Uterus (tissue), 4 donors: Measurements from ENCODE around the gene TCF3. TPM values are rescaled to one million over a fixed set of nuclear protein-coding genes. Genes with fewer than 3 reads are reported as not detected.

Experiments used
- DNase-seq, 2 donors: peaks; one replicate each; pipeline ENCODE4 v3.0.0-alpha.2; 2019 to 2020
- H3K27ac ChIP-seq, 2 donors: fragments of 200-600 bp; sonication (generic); 1 replicate in 1 of 2; 2 replicates in 1 of 2; pipeline ENCODE4 v1.5.1; 2016 to 2018
- H3K27me3 ChIP-seq, 2 donors: fragments of 200-600 bp; sonication (generic); one replicate each; pipeline ENCODE4 v1.5.1; 2018 to 2019; ENCODE audit warnings: control low read depth in 1 of 2
- H3K36me3 ChIP-seq, 2 donors: fragments of 200-600 bp; sonication (generic); one replicate each; pipeline ENCODE4 v1.5.1; 2019; ENCODE audit warnings: control low read depth in 1 of 2
- H3K4me1 ChIP-seq, 2 donors: fragments of 200-600 bp; sonication (generic); one replicate each; pipeline ENCODE4 v1.5.1; 2018 to 2019; ENCODE audit warnings: control low read depth in 1 of 2
- H3K4me3 ChIP-seq, 2 donors: fragments of 200-600 bp; sonication (generic); 1 replicate in 1 of 2; 2 replicates in 1 of 2; pipeline ENCODE4 v1.5.1; 2018 to 2019; ENCODE audit warnings: mild to moderate bottlenecking in 1 of 2
- H3K9me3 ChIP-seq, 2 donors: fragments of 200-600 bp; sonication (generic); one replicate each; pipeline ENCODE4 v1.5.1; 2019; ENCODE audit warnings: control low read depth in 1 of 2
- POLR2A ChIP-seq, 2 donors: fragments of 450-650 bp; IDR thresholded peaks; one replicate each; pipeline ENCODE4 v1.6.1; 2016; ENCODE audit warnings: antibody characterized with exemption in 2 of 2, mild to moderate bottlenecking in 1 of 2, moderate library complexity in 1 of 2
- intact Hi-C: fragments of 100-400 bp; cut with DNase I; formaldehyde crosslinking; loops from one replicate; pipeline ENCODE4 v1.15.1; 2023; ENCODE audit warnings: low total_unique reads
- total RNA-seq, 4 donors: library from RNA; depleted of rRNA in 3 of 4; stranded (reverse); fragments of >200 nt in 3 of 4; gene quantifications; one replicate each; pipeline versions ENCODE4 v1.1.0 to v1.2.4, GENCODE V29; 2014 to 2023
- TF ChIP-seq, protein P1 (sequence below), 4 experiments: fragments of 200-600 bp in 2 of 4; fragments of 450-650 bp in 2 of 4; sonication (generic) in 2 of 4; IDR thresholded peaks; one replicate each; pipeline ENCODE4 v1.5.1; 2016 to 2019; ENCODE audit warnings: antibody characterized with exemption in 4 of 4, mild to moderate bottlenecking in 2 of 4, moderate library complexity in 1 of 4
- donor health status: DM: yes; HTN: yes; CAD: no.

The TCF3 gene
- total RNA-seq, 4 donors from 2014 or later, result 15.6 to 132 (median 65.7) TPM

DNA sequence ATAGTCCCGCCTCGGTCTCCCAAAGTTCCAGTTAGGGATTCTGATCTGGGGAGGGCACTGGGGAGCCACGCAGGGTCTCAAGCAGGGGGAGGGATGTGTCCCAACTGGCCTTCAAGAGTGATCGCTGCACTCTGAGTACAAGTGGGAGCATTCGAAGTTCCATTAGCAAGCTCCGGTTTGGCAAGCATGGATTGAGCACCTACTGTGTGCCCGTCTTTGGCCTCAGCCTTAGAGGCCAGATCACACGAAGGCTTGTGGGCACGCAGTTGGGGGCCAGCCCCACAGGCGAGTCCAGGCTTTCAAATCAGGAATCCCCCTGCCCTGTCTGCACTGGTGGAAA is 32.1 kb upstream of the TCF3 start:
- Histone ChIP-seq H3K27ac (no peak overlapping the region), H3K9me3 (no peaks in the 10 kb centered on the region), H3K4me3 (no peak overlapping the region), H3K27me3 (peaks cover 0 to 4% of the 10 kb centered on the region in 2 donors), H3K4me1 (no peaks in the 10 kb centered on the region), H3K36me3 (no peaks in the 10 kb centered on the region)
- TF ChIP-seq, protein P1, sequence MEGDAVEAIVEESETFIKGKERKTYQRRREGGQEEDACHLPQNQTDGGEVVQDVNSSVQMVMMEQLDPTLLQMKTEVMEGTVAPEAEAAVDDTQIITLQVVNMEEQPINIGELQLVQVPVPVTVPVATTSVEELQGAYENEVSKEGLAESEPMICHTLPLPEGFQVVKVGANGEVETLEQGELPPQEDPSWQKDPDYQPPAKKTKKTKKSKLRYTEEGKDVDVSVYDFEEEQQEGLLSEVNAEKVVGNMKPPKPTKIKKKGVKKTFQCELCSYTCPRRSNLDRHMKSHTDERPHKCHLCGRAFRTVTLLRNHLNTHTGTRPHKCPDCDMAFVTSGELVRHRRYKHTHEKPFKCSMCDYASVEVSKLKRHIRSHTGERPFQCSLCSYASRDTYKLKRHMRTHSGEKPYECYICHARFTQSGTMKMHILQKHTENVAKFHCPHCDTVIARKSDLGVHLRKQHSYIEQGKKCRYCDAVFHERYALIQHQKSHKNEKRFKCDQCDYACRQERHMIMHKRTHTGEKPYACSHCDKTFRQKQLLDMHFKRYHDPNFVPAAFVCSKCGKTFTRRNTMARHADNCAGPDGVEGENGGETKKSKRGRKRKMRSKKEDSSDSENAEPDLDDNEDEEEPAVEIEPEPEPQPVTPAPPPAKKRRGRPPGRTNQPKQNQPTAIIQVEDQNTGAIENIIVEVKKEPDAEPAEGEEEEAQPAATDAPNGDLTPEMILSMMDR (IDR thresholded peaks at IDR 0.05), result no peak
- no peak for TF ChIP-seq POLR2A (IDR thresholded peaks at IDR 0.05)
- DNase-seq, result no peak
- intact Hi-C loops, result no loop called here

DNA sequence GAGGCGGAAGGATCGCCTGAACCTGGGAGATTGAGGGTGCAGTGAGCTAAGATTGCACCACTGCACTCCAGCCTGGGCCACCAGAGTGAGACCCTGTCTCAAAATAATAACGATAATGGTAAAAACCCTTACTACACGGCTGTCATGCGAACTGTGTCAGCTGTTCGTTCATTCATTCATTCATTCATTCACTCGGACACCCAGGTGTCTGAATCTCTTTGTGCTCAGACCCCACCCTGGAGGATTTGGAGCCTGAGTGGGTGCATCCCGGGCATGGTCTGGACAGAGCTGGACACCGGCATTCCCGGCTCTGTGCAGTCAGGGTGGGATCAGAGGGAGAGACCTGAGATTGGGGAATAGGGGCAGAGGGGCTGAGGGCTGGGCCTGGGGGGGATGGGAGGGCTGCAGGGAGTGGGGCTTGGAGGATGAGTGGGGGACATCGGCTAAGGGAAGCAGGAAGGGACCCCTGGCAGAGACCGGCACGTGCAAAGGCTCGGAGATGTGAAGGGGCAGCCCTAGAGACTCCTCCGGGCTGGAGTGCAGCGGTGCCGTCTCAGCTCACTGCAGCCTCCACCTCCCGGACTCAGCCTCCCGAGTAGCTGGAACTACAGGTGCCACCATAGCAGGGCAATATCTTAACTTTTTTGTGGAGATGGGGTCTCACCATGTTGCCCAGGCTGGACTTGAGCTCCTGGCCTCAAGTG is 31.6 kb upstream of the TCF3 start:
- intact Hi-C loops, result no loop called here
- peaks cover 0 to 4% of the 10 kb centered on the region in 2 donors for H3K27me3 ChIP-seq
- H3K27ac ChIP-seq, result no peak overlapping the region
- DNase-seq, result no peak
- H3K36me3 ChIP-seq, result no peaks in the 10 kb centered on the region
- no peak overlapping the region for H3K4me3 ChIP-seq
- H3K4me1 ChIP-seq, result no peaks in the 10 kb centered on the region
- TF ChIP-seq, protein P1 (IDR thresholded peaks at IDR 0.05), result no peak
- no peak for TF ChIP-seq POLR2A (IDR thresholded peaks at IDR 0.05)
- H3K9me3 ChIP-seq, result no peaks in the 10 kb centered on the region

DNA sequence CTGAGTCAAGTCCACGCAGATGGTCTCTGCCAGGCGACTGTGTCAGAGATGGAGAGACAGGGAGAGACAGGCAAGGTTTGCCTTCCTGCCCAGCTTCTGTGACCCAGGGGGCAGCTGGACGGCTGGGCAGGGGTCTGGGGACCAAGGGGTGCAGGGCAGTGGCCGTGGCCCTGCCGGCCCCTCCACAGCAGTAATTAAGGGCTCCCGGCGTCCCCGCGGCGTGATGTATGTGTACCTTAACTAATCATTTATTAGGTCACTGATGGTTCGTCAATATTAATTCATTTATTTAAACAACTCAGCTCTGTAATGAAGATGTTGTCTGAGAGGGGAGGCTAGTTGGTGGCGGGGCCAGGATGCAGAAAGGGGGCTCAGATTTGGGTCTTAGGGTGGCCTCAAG is 28.6 kb upstream of the TCF3 start:
- no peaks in the 10 kb centered on the region for H3K9me3 ChIP-seq
- H3K27ac ChIP-seq, result no peak overlapping the region
- H3K36me3 ChIP-seq, result no peaks in the 10 kb centered on the region
- intact Hi-C loops, result no loop called here
- no peak overlapping the region for H3K4me3 ChIP-seq
- TF ChIP-seq, protein P1 (IDR thresholded peaks at IDR 0.05), result no peak
- TF ChIP-seq POLR2A (IDR thresholded peaks at IDR 0.05), result no peak
- H3K4me1 ChIP-seq, result no peaks in the 10 kb centered on the region
- DNase-seq, result no peak
- H3K27me3 ChIP-seq, result peaks cover 5 to 7% of the 10 kb centered on the region in 2 donors

DNA sequence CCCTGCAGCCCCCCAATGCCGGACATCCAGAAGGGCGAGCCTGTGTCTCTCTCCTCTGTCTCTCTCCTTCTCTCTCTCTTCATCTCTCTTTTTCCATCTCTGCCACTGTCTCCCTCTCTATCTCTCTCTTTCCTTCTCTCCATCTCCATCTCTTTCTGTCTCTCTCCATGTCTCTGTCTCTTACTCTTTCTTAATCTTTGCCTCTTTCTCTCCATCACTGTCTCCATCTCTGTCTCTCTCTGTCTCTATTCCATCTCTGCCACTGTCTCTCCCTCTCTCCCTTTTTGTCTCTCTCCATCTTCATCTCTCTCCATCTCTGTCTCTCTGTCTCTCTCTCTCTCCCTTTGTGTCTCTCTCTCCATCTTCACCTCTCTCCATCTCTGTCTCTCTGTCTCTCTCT is 25.7 kb upstream of the TCF3 start:
- H3K27ac ChIP-seq, result no peak overlapping the region
- H3K27me3 ChIP-seq, result peaks cover 8 to 17% of the 10 kb centered on the region in 2 donors
- intact Hi-C loops, result no loop called here

More for the DNA sequence above, 25.7 kb upstream of the TCF3 start:
- TF ChIP-seq, protein P1 (IDR thresholded peaks at IDR 0.05), result no peak
- no peak for TF ChIP-seq POLR2A (IDR thresholded peaks at IDR 0.05)
- no peaks in the 10 kb centered on the region for H3K36me3 ChIP-seq
- H3K4me3 ChIP-seq, result no peak overlapping the region
- no peak for DNase-seq
- H3K9me3 ChIP-seq, result no peaks in the 10 kb centered on the region
- H3K4me1 ChIP-seq, result no peaks in the 10 kb centered on the region
